GM18951 (cell line): ENCODE measurements around the gene FAM43A.
A peak's percentile ranks its signal among the peaks of the same experiment; 100 is the strongest.

Experiments
- POLR2A ChIP-seq: IDR thresholded peaks from 4 replicates; pipeline ENCODE4 v1.6.1; 2011; ENCODE audit warnings: mild to moderate bottlenecking; ENCODE audit not compliant: insufficient read length, insufficient read depth; ENCODE audit errors: extremely low read depth
- in situ Hi-C: fragments of 300-500 bp; cut with MboI; formaldehyde crosslinking; loops from one replicate; pipeline ENCODE4 v1.12.0; 2022; ENCODE audit warnings: low sequenced_read_pairs, mixed read lengths, inconsistent platforms; ENCODE audit not compliant: unreplicated experiment

FAM43A gene

DNA sequence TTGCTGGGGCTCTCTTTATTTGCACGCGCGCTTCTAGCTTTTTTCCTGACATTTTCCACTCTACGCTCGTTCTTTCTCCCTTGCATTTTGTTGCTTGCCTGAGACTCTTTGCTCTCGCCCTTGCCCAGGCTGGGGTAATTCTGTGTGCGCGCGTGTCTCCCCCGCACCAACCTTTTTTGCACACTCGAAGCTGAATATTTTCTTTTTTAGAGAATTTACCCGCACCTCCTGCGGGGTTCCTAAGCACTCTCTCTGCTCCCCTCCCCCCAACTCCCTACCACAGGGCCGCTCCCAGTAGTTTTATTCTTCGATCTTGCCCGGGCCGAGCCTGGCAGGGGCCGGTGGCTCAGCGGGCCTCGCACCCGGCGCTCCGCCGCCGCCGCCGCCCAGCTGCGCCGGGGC is 732 bp downstream of the FAM43A start:
- TF ChIP-seq POLR2A: no peak
- in situ Hi-C loops: loop anchor here (5.0 to 25.0 kb wide), 3 partner anchors 418 to 851 kb away; partner anchors contain the start of gene PPP1R2

DNA sequence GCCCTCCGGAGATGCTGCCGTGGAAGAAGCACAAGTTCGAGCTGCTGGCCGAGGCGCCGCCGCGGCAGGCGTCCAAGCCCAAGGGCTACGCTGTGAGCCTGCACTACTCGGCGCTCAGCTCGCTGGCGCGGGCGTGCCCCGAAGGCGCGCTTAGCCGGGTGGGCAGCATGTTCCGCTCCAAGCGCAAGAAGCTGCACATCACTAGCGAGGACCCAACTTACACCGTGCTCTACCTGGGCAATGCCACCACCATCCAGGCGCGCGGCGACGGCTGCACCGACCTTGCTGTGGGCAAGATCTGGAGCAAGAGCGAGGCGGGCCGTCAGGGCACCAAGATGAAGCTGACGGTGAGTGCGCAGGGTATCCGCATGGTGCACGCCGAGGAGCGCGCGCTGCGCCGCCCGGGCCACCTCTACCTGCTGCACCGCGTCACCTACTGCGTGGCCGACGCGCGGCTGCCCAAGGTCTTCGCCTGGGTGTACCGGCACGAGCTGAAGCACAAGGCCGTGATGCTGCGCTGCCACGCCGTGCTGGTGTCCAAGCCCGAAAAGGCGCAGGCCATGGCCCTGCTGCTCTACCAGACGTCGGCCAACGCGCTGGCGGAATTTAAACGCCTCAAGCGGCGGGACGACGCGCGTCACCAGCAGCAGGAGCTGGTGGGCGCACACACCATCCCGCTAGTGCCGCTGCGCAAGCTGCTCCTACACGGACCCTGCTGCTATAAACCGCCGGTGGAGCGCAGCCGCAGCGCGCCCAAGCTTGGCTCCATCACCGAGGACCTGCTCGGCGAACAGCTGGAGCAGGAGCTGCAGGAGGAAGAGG is 1.3 kb downstream of the FAM43A start:
- TF ChIP-seq POLR2A: no peak
- in situ Hi-C loops: loop anchor here (5.0 to 25.0 kb wide), 3 partner anchors 418 to 850 kb away; partner anchors contain the start of gene PPP1R2

DNA sequence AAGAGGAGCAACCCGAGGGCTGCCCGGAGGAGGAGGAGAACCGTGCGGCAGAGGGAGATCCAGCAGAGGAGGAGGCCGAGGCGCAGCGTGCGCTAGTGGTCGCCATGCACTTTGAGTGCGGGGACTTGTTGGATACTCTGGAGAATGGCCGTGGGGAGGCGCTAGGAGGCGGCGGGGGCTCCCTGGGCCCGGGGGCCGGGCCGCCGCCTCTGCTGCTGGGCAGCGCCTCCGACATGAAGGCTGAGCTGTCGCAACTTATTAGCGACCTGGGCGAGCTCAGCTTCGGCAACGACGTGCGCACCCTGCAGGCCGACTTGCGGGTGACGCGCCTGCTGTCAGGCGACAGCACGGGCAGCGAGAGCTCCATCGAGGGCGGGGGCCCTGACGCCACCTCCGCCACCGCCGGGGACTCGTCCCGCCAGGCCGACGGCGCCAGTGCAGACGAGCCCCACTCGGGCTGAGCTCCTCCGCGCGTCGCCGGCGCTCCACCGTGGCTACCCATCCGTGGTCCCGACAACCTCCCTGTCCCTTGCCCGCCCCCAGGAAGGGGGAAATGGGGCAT is 2.0 kb downstream of the FAM43A start:
- no peak for TF ChIP-seq POLR2A
- in situ Hi-C loops: loop anchor here (5.0 to 25.0 kb wide), 3 partner anchors 417 to 850 kb away; partner anchors contain the start of gene PPP1R2

DNA sequence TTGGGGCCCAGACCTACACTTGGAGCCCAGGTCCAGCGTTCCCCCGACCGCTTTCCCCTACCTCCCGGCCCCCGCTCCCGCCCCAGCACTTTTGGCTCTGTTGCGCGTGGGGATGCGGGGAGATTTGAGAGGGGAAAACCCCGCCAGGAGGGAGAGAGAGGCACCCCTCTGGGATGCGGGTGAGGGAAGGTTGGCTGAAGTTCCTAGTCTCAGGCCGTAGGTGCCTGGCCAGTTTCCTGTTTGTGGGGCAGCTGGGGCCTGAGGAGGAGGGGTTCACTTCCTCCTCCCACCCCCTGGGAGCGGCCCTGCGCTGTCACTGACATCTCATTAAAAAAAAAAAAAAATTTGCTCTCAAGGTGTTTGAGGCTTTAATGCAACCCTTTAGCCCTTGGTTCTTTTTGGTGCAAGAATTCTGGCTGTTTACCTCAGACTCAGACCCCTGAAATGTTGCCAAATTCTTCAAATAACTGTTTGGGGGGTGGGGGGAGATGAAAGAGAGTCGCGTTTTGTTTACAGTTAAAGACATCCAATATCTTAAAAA is 2.6 kb downstream of the FAM43A start:
- in situ Hi-C loops: loop anchor here (5.0 to 25.0 kb wide), 3 partner anchors 417 to 849 kb away; partner anchors contain the start of gene PPP1R2
- TF ChIP-seq POLR2A: peak; percentile 36

DNA sequence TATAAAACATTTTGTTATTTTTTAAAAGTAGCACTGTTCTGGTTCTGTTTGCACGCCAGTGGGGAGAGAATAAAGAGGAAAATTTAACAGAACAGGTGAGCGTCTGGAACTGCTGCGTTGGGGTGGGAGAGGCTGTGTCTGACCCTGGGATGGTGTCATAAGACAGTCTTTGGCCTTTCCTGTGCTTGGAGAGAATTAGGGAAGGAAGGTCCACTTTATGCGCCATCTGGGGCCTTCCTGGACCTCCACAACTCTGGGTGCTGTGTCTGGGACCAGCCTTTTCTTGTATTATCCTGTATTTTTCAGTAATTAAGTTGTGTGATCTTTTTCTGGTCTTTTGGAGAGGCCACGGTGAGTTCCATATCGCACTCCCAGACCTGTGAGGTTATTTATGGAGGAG is 3.3 kb downstream of the FAM43A start:
- in situ Hi-C loops: loop anchor here (5.0 to 25.0 kb wide), 3 partner anchors 416 to 848 kb away; partner anchors contain the start of gene PPP1R2
- no peak for TF ChIP-seq POLR2A

DNA sequence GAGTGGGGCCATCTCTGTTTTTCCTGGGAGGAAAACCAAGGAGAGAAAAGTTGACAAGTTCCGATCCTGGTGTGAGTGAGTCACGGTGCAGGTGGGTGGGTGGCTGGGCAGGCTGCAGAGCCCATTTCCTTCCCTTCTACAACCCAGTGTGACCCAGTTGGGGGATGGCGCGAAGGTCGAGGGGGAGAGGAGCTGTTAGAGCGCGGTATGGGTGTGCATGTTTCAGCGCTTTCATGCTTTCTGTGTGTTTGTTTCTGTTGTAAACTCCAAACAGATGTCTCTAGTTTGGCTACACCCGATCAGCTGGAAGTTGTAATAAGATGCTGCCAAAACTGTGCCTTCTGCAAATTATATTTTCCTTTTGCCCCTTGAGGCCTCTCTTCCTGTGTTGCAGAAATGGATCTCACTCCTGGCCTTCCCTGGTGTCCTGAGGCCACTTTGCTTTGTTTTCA is 3.8 kb downstream of the FAM43A start:
- TF ChIP-seq POLR2A: no peak
- in situ Hi-C loops: loop anchor here (5.0 to 25.0 kb wide), 3 partner anchors 415 to 848 kb away; partner anchors contain the start of gene PPP1R2

DNA sequence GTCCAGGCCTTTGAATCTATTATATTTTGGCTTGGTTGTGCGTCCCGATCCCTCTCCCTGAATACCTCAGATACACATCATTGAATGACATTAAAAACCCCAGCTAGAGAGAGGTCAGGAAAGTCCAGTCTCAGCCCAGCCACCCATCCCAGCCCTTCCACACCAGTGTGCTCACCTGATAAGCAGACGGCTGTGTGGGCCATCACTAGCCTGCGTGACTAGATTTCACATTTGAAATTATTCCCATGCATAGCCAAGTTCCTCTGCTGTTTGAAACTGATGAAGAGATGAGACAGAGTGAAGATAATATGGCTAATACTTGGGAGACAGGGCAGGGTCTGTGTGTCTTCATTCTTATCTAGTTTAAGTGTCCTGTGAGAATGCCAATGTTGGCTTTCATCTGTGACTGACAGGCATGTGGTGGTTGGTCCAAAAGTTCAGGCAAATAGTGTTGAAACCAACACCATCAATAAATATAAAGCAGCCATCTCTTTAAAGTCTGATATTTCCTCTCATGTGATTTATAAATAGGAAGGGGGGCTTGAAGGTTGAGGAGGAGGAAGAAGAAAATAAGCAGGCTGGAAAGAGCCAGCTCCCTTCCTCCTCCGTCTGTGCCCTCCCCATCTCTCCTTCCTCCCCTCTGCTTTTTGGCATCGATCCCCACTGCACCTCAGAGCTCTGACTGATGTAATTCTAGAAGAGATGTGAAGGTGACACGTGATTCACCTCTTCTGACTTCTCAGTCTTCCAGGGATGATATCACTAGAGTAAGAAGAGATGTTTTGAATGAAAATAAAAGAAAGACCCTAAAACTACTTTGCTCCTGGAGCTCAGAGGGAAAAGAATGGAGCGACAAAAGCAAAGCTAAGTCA is 5.1 kb downstream of the FAM43A start:
- in situ Hi-C loops: loop anchor here (25.0 kb wide), 1 partner anchor 847 kb away; the partner anchor contains the start of gene PPP1R2
- no peak for TF ChIP-seq POLR2A

DNA sequence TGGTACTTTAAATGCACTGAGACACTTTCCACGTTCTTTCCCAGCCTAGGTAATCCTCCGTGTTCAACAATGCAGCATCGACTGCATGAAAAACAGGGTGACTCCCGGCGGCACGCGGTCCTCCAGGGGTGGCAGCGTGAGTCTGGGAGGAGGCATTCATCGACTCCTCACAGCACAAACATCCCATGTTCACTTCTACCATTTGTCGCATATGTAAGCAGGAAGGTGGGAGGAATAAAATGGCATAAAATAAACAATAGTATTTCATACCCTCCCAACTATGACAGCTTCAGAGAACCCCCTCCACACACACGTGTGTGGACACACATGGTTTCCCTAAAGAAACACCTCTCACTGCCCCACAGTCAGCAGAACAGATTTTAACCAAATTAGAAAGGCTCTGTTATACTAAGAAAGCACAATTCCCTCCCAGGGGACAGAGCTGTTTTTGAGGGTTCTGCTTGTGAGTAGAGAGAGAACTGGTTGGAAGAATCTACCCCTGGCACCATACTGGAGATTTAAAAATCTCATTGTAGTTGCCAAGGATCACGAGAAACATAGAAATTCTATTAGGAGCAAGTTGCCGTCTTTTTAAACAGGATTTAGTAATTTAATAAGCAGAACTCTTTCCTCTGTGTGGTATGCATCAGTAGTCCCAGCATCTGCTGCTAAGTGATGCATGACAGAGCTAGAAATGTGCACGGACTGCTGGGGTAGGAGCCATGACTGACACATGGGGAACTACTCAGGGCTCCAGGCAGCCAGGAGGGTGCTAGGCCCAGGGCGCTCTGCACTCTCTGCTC is 6.0 kb downstream of the FAM43A start:
- TF ChIP-seq POLR2A: no peak
- in situ Hi-C loops: loop anchor here (25.0 kb wide), 1 partner anchor 846 kb away; the partner anchor contains the start of gene PPP1R2

DNA sequence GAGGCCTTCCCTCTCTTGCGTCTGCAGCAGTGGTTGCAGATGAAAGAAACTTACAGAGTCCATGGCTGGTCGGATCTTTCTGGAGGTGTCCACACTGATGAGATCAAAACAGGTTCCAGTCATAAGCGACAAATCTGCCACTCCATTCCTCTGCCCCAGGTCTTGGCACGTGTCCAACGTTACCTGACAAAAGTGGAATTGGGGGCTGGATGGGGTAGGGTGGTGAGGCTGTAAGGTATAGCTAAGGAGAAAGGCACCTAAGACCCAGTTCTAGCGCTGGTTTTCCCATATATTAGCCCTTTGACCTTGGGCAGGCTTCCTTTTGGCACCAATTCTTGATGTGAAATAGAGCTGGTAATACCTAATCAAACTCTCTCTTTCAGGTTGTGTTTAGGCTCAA is 11.0 kb downstream of the FAM43A start:
- in situ Hi-C loops: loop anchor here (25.0 kb wide), 1 partner anchor 841 kb away; the partner anchor contains the start of gene PPP1R2

DNA sequence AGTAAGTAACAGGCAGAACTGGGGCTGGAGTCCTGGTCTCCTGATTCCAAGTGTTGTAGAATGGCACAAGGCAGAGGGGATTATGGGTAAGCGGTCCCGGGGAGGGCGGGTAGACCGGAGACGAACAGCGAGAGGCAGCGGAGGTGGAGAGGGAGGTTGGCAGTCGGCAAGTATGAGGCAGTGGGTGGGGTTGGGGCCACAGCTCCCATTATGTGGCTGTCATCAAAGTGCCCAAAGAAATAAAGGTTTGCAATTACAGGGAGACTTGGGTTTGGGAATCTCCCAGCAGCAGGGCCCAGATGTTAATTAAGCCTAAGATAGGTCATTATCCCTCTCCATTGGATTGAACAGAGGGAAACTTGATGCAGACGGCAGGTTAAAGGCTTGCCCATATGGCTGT is 16.9 kb downstream of the FAM43A start:
- in situ Hi-C loops: no loop called here
- TF ChIP-seq POLR2A: no peak

More for the DNA sequence above, 11.0 kb downstream of the FAM43A start:
- no peak for TF ChIP-seq POLR2A

DNA sequence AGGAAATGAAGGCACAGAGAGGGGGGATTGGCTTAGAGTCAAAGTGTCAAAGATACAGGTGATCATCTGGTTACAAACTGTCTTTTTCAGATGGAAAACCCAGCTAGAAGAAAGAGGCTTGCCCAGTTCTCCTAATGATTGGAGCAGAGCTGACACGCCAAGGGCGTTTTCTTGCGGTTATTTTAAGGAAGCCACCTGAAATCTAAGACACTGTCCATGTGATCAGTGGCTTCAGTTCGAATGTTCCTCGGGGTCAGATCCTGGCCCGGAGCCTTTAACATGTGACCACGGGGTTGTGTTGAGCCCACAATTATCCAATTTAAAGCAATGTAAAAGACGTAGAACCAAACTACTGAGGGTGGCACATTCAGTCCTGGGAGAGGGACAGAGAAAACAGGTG is 19.5 kb downstream of the FAM43A start:
- TF ChIP-seq POLR2A: no peak
- in situ Hi-C loops: no loop called here

DNA sequence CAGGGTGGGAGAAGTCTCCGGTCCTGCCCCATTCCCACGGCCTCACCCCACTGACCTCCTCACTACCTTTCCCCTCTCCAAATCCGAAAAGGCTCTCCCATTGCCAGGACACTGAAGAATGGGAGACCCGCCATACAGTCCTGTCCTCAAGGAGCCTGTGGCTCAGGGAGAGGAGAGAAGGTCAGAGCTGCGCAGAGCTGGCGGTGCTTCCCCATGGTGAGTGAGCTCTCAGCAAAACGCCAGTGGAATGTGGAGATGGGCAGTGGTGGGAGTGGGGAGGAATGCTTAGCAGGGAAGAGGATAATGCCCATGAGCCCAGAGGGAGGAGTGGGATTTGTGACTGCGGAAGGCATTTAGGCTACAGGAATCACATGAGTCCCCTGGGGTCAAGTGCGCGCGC is 20.1 kb downstream of the FAM43A start:
- in situ Hi-C loops: no loop called here
- no peak for TF ChIP-seq POLR2A

DNA sequence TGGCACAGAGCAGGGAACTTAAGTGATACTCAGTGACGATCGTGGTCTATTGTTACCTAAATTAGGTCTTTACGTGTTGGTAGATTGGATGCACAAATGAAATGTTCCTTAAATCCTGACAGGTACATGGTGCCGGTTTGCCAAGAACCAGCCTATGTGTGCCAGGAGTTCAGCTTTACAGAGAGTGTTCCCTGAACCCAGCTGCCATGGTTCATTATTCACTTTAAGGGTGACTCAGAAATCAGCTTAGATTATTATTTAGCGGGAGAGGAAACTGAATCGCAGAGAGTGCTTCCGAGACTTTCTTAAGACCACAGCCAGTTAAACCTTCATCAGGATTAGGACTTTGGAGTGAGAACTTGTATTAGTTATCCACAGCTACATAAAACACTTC is 21.5 kb downstream of the FAM43A start:
- TF ChIP-seq POLR2A: no peak
- in situ Hi-C loops: no loop called here
